Glomerular visceral epithelial cell (primary cell): Measurements from ENCODE around the gene GRAP2.
A peak's percentile ranks its signal among the peaks of the same experiment; 100 is the strongest.
"Not testable (repeated sequence)": the region's sequence is repeated elsewhere in the genome, so short reads cannot be mapped to it uniquely, and the experiment has no call there.

Experiments
- DNase-seq: peaks from one replicate; pipeline ENCODE4 v3.0.0-alpha.2; 2016; ENCODE audit errors: extremely low spot score

Gene GRAP2

DNA sequence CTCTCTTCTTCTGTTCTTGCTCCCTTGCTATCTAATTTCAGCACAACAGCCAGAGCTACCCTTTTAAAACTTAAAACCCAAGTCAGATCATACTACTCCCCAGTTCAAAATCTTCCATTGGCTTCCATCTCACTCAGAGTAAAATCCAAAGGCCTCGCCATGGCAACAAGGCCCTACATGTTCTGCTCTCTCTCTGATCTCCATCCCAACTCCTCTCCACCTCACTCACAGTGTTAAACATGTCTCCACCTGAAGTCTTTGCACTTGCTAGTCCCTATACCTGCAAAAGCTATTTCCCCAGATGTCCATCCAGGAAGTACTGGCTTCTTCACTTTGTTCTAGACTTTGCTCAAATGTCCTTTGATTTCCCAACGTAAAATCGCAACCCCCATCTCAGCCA, 3.0 kb upstream of the GRAP2 start:
- DNase-seq = no peak

DNA sequence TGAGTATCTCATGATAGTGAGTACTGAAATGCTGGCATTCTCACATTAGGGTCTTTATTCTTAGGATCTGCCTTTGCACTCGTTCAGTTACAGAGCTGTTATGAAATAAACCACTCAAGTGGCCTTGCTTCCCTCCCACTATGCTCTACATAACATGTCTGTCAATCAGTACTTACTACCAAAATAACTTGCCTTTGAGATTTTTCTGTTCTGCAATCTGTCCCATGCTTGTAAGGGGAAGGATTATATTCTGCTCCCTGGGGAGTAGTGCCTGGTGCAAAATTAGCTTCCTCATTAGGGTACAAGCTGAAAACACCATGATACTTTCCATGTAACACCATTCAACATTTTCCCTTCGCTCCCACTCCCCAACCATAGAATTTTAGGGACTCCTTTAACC, 1.9 kb upstream of the GRAP2 start:
- DNase-seq = no peak

DNA sequence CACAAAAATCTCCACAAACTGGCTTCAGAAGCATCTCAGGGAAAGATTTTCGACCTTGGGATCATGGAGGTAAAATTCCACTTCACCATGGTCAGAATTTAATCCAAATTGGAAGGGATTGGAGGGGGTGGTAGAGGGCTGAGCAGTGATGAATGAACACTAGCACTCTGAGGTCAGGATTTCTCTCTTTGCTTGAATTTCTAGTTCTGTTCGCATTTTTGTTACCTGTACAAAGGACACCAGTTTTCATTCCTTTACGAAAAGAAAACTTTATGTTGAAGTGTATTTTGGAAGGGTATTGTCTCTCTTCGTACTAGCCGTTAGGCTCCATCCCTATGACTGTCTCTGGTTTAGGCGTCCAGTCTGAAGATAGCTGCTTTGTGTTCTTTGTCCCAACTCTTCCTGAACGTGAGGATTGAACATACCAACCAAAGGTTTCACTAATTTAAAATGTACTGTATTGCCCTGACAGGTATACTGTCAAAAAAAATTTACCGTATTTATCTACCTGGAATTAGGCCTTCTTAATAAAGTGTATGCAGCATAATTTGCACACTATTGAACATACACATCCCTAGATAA, 772 bp downstream of the GRAP2 start:
- no peak for DNase-seq

DNA sequence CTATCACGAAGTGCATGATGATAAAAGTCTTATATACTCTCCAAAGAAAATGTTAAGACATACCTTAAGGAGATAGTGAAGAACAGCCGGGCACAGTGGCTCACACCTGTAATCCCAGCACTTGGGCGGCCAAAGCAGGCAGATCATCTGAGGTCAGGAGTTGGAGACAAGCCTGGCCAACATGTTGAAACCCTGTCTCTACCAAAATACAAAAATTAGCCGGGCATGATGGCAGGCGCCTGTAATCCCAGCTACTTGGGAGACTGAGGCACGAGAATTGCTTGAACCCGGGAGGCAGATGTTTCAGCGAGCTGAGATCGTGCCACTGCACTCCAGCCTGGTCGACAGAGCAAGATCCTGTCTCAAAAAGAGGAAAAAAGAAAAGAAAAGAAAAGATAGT, 3.1 kb downstream of the GRAP2 start:
- DNase-seq = not testable (repeated sequence)

DNA sequence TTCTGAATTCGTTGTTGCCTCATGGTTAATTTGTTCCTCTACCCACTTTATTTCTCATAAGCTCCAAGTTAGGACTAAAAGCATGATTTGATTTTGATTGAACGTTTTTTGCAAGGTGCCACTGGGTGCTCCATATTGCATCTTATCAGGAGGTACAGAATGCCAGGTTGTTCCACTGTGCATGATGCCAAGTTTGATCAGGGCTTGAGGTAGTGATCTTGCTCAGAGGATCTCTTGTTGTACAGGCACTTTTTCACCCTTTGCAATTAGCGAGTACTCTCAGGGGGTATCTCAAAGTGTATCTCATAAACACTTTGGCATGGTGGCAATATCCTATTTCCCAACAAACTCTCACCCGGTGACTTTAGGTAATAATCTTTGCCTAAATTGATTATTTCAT, 4.0 kb downstream of the GRAP2 start:
- no peak for DNase-seq

DNA sequence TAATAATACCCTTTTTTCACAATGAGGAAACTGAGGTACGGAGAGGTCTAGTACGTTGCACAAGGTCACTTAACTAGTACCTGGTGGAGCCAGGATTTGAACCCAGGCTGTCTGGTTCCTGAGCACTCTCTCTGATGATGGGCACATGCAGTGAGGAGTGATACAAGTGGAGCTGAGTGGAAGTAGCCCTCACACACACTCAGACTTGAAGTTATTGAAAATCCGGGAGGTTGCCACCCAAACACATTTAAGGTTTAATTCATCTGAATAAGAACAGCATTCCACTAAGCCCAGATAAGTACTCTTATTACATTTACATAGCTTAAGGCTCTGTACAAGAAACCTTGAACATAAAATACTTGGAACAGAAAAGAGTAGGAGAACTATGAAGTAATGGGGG, 4.8 kb downstream of the GRAP2 start:
- DNase-seq = no peak

DNA sequence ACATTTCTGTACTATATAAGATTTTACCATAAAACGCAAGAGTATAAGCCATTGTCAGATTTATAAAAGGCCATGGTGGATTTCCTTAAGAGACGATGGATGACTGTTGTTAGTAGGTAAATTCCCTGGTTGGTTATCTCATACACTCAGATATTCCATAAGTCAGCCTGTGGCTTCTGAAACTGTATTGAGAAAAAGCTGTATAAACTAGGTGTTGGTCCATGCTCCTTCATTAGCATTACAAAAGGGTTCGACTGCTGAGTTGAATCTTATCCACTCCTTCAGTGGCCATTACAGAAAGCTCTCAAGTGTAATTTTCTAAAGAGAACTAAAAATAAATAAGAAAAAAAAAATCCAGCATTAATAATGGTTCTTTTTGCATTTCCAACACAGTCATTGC, 5.3 kb downstream of the GRAP2 start:
- DNase-seq = no peak

DNA sequence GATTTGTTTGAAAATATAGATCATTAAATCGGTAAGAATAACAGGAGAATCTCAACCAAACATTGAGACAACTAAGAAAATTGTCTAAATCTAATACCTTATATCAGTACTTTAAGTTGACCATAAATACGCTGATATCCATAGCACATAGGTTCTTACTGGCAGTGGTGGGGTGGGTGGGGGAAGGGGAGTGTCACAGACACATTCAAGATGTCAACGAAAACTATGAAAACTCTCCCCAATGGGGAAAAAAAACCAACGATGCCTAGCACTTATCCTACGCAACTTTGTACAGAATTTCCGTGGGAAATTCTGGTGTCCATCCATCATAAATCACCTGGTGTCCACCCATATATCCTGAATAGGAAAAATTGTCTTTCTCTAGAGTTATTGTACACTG, 6.2 kb downstream of the GRAP2 start:
- no peak for DNase-seq

DNA sequence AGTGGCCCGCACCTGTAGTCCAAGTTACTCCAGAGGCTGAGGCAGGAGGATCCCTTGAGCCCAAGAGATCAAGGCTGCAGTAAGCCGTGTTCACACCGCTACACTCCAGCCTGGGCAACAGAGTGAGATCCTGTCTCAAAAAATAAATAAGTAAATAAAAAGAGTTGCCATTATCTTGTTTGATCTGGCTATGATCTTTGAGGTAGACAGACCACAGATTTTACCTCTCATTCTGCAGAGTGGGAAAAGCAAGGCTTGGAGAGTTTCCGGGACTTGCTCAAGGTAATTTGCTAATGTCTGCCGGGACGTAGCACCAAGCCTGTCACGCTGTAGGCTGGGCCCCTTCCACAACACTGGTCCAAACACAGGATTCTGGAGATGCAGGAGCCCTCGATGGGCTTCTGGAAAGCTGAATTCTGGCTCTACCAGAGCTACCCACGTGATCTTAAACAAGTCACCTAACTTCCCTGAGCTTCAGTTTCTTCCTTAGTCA, 6.8 kb downstream of the GRAP2 start:
- DNase-seq = no peak

DNA sequence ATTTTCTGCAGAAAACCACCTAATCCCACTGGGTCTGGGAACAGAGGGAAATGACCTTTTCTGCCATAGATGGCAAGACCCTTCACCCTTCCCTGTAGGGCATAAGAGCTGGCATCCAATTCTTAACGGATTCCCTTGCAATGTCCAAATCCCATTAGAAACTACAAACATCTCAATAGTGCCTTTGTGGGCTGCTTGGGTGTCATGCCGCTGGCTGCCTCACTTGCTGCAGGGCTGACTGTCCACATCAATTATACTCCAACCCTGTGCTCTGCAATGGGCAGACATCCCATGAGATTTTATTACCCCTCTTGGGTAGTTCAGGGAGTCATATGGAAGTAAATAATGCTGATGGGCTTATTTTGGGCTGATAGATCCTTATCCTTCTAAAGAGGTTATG, 7.3 kb downstream of the GRAP2 start:
- DNase-seq = no peak

DNA sequence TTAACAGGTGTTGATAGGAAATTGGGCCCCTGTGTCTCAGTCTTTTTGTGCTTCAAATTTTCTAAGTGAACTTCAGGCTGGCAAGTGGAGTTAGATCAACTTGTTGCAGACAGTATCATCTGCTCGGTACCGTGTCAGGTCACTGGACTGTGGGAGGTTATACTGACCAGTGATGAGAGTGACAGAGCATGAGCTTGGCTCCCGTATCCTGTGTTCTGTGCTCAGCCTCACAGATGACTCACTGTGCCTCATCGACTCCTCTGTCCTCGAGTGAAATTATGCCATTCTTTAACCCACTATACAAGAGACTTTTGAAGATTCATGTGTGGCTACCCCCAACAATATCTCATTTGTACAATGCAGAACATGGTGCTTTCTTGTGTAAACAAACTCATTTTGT, 7.9 kb downstream of the GRAP2 start:
- DNase-seq = peak; percentile 25

DNA sequence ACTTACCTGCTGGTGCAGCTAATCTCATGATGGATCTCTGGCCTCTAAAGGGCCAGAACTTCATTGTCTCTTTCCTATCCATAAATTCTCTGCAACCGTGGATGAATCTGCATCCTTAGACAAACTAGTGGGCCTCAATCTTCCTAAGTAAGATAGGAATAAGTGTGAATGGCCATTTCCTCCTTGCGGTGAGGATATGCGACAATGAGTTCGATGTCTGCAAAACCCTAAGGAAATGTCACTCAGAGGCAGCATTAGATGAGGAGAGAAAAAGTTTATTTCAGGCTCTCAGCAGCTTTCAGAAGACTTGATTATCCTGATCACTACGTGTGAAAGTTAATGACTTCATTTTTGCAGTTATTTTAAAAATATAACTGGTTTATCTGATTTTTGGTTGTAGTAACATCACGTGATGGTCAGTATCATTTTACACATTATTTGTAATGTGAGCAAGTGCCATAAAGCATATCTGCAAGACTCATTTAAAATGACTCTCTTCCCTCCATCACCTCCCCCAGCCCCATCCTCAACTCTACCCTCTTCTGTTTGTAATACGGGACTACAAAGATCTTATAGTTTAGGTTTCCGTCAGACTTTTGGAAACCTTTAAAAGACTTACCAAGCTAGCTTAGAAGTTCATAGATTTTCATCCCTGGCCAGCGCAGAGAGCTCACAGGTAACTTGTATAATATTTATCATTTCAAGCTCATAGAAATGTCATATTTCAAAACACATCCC, 10.2 kb downstream of the GRAP2 start:
- no peak for DNase-seq

DNA sequence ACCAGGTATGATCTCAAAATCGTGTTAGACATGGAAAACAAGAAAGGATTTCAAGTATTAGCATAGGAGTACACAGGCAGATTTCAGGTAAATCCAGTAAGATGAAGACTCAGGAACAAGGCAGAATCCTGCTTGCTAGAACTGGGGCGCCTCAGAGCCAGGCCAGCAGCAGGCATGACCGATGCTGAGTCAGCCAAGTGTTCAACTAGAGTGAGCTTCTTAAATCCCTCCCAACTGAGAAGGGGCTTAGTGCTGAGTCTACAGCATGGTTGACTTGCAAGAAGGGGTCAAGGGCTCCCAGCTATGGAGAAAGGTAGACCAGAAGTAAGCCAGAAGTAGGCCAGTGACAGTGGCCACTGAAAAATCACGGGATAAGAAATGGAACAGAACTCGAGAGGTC, 12.4 kb downstream of the GRAP2 start:
- no peak for DNase-seq

DNA sequence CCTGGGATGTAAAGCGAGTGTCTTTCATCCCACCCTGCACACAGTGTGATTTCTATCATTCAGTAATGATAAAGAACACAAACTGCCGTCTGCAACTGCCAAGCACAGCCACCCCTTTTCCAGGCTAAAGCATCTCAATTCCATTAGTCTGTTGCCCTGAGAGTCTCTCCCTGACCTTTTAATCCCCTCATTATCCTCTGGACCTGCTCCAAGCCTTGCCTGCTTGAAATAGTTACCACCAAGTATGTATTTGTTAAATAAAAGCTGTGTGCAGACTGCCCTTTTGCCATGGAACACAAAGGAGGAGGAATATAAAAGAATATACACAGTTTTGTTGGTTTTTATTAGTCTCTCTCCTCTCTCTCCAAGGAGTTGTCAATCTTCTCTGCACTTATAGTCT, 13.0 kb downstream of the GRAP2 start:
- DNase-seq = no peak

DNA sequence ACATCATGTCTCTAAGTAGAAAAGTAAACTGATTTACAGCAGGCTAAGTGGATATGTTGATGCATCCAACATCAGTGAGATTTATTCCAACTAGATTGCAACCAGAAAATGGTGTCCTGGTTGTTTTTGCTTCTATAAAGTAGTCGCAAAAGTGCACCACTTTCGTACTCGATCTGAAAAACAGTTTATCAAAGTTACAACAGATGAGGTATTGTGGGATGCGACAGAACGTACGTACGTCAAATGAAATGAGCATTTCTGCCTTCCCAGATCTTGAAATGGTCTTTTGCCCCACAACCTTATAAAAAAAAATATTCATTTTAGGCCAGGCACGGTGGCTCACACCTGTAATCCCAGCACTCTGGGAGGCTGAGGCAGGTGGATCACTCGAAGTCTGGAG, 13.7 kb downstream of the GRAP2 start:
- no peak for DNase-seq

DNA sequence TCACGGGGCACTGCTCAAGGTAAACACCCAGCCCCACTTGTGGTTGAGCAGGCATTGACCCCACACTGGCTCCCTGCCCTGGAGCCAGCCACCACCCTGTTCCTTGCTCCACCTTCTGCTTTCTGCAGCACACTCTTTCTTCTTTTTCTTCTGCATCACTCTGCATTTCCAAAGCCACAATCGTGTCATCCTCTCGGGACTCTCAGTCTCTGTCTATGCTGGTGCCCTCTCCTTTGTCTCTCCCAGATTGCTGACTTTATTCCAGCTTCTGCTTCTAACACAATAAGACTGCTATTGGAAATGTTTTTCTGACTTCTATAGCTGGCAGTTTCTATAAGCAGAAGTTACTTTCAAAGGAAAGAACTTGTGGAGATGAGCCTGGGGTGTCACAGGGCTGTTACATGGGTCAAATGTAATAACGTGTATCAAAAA, 14.4 kb downstream of the GRAP2 start:
- no peak for DNase-seq

DNA sequence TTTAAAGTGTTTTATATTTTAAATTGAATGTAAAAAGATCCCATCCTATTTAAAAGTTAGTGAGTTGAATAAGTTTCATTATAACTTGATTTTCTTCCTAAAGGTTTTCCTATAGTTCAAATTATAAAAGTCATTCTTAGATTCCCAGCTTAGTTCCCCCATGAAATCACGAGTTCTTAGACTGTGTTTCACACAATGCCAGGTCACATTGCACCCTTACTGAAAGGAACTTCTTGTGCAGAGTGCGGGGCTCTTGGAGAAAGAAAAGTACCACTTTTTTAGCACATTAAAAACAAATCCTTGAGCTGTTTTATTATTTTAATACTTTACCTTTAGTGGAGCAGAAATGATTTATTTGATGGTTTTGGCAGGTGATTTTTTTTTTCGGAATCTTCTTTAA, 15.6 kb downstream of the GRAP2 start:
- DNase-seq = no peak

DNA sequence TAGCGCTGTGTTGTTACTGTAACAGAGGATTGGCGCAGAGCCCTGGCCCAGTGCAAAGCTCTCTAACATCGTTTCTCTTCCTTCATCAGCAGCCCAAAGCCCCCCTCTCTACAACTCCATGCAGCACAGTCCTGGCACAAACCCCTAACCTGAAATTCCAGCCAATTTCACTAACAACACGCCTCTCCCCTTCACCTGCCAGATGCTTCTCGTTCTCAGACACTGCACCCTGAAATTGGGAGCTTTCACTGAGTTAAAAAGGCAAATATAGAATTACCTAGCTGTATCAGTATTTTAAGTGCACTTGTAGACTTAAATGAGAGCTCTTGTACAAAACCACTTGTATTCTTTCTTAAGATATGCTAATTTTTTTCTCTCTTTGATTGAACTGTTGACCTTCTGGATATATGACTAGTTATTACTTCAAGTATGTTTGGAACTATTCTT, 16.3 kb downstream of the GRAP2 start:
- no peak for DNase-seq

DNA sequence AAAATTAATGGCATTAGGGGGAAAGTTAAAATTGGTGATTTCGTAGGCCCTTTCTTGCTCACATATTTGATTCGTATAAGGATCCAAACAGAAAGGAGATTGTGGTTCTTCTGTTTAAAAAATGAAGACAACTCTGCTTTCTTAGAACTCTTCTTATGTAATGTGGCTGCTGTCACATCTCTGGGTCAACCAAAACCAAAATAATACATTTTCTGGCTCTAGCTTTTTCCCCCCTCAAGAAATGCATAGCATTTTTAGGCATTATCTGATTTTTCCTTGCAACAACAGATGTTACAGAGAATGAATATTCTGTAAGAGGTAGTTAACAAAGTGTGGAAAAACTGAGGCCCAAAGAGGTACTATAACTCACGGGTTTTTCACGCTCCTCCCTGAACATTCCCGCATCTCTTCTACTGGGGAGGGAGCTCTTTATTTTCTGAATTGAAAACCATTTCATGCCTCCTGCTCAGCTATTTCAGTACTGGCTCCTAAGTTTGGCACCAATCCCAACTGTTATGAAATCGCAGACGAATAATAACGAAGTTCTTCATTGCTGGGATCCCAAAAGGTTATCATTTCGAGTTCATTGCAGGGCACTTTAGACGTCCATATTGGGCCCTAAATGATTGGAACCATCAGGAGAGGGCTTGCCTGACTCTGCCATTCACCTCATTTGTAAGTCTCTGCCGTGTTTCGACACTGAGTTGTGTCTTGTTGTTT, 17.1 kb downstream of the GRAP2 start:
- no peak for DNase-seq

DNA sequence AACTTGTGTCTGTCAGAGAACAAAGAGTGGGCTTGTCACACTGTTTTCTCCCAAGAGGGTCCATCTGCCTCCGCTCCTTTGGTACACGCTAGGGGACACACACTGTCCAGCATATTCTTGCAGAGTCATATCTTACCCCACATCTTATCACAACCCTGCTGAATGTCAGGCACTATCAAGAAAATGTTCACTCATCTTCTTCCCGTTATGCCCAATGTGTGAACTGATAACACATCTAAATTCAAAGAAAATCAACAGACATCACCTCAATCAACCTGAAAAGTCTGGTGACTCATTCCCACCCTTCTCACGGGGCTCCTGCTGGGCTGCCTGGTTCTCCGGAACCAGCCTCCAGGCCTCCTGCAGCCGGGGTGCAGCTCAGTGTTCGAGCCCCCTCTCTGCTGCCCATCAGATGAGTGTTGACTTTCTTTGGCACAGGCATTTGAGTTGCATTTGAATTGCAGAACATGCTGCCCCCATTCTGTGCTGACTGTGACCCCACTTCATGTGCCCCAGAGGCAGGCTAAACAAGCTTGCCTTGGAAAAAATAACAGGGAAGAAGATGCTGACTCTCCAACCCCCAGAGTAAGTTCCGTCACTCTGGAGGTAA, 19.4 kb downstream of the GRAP2 start:
- DNase-seq = no peak

DNA sequence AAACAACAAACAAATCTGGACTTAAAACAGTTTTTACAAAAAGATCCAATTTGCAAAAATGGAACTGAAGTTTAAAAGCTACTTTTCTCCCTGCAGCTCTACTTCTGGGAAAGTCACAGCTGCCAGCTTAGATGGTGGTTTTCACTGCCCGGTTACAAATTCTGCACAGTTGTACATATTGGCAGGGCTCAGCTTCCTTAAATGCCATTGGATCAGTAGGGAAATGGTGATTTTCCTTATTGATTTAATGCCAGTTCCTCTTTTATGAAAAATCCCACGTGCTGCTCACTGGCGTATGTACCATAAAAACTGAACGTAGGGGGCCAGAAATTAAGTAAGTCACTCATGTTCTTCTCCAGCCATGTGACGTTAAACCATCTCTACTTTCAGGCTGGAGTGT, 22.8 kb downstream of the GRAP2 start:
- DNase-seq = no peak

DNA sequence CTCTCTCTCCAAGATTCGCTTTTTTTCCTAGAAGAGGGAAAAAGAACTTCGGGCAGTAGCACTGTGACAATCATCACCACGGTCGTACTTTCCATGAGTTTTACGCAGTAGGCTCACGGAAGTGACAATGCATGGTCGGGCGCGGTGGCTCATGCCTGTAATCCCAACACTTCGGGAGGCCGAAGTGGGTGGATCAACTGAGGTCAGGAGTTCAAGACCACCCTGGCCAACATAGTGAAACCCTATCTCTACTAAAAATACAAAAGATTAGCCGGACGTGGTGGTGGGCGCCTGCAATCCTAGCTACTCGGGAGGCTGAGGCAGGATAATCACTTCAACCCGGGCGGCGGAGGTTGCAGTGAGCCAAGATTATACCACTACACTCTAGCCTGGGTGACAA, 23.4 kb downstream of the GRAP2 start:
- no peak for DNase-seq

DNA sequence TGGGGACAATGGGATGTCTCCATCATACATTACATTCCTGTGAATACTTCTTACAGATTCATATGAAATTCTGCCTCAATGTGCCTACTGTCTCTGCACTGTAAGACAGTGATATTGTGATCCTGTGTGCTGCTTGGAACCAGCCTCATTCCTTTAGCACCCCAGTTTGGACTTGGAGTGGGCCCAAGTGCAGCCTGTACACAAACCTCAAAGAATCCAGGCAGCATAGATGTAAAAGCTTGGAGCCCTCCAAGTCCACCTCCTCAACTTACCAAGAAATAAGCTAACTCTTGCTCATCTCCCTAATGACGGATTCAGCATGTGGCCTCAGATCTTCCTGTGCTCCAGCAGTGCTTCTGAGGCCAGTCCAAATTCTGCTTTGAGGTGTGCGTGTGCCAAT, 24.4 kb downstream of the GRAP2 start:
- DNase-seq = no peak
